Lung microvascular endothelial cell (primary cell): ENCODE results near the gene PITPNM2. TPM values are rescaled to one million over a fixed set of nuclear protein-coding genes. Genes with fewer than 3 reads are reported as not detected.

Source experiments
- total RNA-seq: library from RNA; depleted of rRNA; stranded (reverse); fragments of >200 nt; gene quantifications from 2 replicates; pipeline ENCODE4 v1.2.1, GENCODE V29; 2014

Gene PITPNM2
- total RNA-seq, 1 donor from 2014 or later = 4.4 TPM

Other genes with a start within 250 kb of the PITPNM2 start
- 5.0 TPM in 2 replicates for gene ABCB9, start 184.6 kb downstream of the PITPNM2 start, total RNA-seq
- gene OGFOD2, start 175.8 kb downstream of the PITPNM2 start, total RNA-seq = 7.2 and 9.1 TPM in 2 replicates
- 145 and 160 TPM in 2 replicates for gene ARL6IP4, start 170.4 kb downstream of the PITPNM2 start, total RNA-seq
- 27.7 and 27.8 TPM in 2 replicates for gene MPHOSPH9, start 82.1 kb upstream of the PITPNM2 start, total RNA-seq
- 7.4 and 7.7 TPM in 2 replicates for gene MTRFR, start 82.3 kb upstream of the PITPNM2 start, total RNA-seq
- gene CDK2AP1, start 120.8 kb upstream of the PITPNM2 start, total RNA-seq = 246 and 369 TPM in 2 replicates
- 14.4 and 17.7 TPM in 2 replicates for gene SBNO1, start 213.8 kb upstream of the PITPNM2 start, total RNA-seq
- 19.4 and 24.0 TPM in 2 replicates for gene KMT5A, start 233.0 kb upstream of the PITPNM2 start, total RNA-seq